OCI-LY3 (cell line): Measurements from ENCODE around the gene PCDHGB6.
"Not testable (repeated sequence)": the region's sequence is repeated elsewhere in the genome, so short reads cannot be mapped to it uniquely, and the experiment has no call there.

Experiments
- H2AFZ ChIP-seq: fragments of 200-600, 300-600 bp; shearing (Covaris generic); 2 replicates; pipeline ENCODE4 v1.6.0; 2014; ENCODE audit warnings: antibody characterized with exemption, low read depth, low read length
- H3K27ac ChIP-seq: fragments of 200-600, 300-600 bp; sonication (generic); 2 replicates; pipeline ENCODE4 v1.5.1; 2014; ENCODE audit warnings: mild to moderate bottlenecking, low read length, moderate library complexity, mixed read lengths
- H3K27me3 ChIP-seq: fragments of 200-600, 300-600 bp; sonication (generic); 2 replicates; pipeline ENCODE4 v1.6.1; 2014; ENCODE audit warnings: low read depth, low read length, mixed read lengths
- H3K36me3 ChIP-seq: fragments of 200-600, 300-600 bp; sonication (generic); replicated peaks from 2 replicates; pipeline ENCODE3; 2014; ENCODE audit warnings: low read depth, low read length, mixed read lengths
- H3K4me1 ChIP-seq: fragments of 300-600, 200-600 bp; sonication (generic); 2 replicates; pipeline ENCODE4 v1.6.1; 2014; ENCODE audit warnings: low read length, mixed read lengths
- H3K4me2 ChIP-seq: fragments of 200-600, 300-600 bp; sonication (generic); 2 replicates; pipeline ENCODE4 v1.6.1; 2014; ENCODE audit warnings: low read length, mixed read lengths
- H3K4me3 ChIP-seq: fragments of 300-600, 200-600 bp; sonication (generic); 2 replicates; pipeline ENCODE4 v1.5.1; 2014; ENCODE audit warnings: antibody characterized with exemption, mild to moderate bottlenecking, low read length, moderate library complexity
- H3K79me2 ChIP-seq: fragments of 300-600, 200-600 bp; shearing (Covaris generic); 2 replicates; pipeline ENCODE4 v1.6.1; 2014; ENCODE audit warnings: mild to moderate bottlenecking, low read length, mixed read lengths
- H3K9ac ChIP-seq: fragments of 300-600, 200-600 bp; shearing (Covaris generic); 2 replicates; pipeline ENCODE4 v1.6.0; 2014; ENCODE audit warnings: mild to moderate bottlenecking, low read length, moderate library complexity
- H3K9me3 ChIP-seq: fragments of 200-600, 300-600 bp; shearing (Covaris generic); 2 replicates; pipeline ENCODE4 v1.6.1; 2014; ENCODE audit warnings: low read length, mixed read lengths; ENCODE audit not compliant: insufficient read depth
- H4K20me1 ChIP-seq: fragments of 200-600, 300-600 bp; sonication (generic); 2 replicates; pipeline ENCODE4 v1.6.1; 2016; ENCODE audit warnings: low read length, mixed read lengths; ENCODE audit not compliant: insufficient read depth
- CTCF ChIP-seq: fragments of 200-600, 300-600 bp; sonication (generic); IDR thresholded peaks from 2 replicates; pipeline ENCODE4 v1.5.1; 2014; ENCODE audit warnings: antibody characterized with exemption, low read length, low read depth
- EZH2phosphoT487 ChIP-seq: fragments of 200-600 bp; shearing (Covaris generic); IDR thresholded peaks from 2 replicates; pipeline ENCODE4 v1.6.1; 2018; ENCODE audit warnings: antibody characterized with exemption, mixed run types, low read depth

The PCDHGB6 gene

DNA sequence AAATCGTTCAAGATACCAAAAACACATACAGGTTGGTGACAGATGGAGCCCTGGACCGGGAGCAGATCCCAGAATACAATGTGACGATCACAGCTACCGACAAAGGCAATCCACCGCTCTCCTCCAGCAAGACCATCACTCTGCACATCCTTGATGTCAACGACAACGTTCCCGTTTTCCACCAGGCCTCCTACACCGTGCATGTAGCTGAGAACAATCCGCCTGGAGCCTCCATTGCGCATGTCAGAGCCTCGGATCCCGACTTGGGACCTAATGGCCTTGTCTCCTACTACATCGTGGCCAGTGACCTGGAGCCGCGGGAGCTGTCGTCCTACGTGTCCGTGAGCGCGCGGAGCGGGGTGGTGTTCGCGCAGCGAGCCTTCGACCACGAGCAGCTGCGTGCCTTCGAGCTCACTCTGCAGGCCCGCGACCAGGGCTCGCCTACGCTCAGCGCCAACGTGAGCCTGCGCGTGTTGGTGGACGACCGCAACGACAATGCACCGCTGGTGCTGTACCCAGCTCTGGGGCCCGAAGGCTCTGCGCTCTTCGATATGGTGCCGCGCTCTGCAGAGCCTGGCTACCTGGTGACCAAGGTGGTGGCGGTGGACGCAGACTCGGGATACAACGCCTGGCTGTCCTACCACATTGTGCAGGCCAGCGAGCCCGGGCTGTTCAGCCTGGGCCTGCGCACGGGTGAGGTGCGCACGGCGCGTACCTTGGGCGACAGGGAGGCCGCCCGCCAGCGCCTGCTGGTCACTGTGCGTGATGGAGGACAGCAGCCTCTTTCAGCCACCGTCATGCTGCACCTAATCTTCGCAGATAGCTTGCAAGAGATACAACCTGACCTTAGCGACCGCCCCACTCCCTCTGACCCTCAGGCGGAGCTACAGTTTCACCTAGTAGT, 36.0 kb upstream of the PCDHGB6 start:
- TF ChIP-seq CTCF: no peak
- no peak for TF ChIP-seq EZH2phosphoT487
- no peaks in the 10 kb centered on the region for H3K4me1 ChIP-seq
- no peak overlapping the region for H3K27ac ChIP-seq
- no peaks in the 10 kb centered on the region for H3K27me3 ChIP-seq
- no peak overlapping the region for H2AFZ ChIP-seq
- H3K9ac ChIP-seq: no peak overlapping the region
- H3K4me3 ChIP-seq: no peak overlapping the region
- no peaks in the 10 kb centered on the region for H3K36me3 ChIP-seq
- no peaks in the 10 kb centered on the region for H3K9me3 ChIP-seq
- H3K79me2 ChIP-seq: no peaks in the 10 kb centered on the region
- H3K4me2 ChIP-seq: no peak overlapping the region
- H4K20me1 ChIP-seq: no peaks in the 10 kb centered on the region

DNA sequence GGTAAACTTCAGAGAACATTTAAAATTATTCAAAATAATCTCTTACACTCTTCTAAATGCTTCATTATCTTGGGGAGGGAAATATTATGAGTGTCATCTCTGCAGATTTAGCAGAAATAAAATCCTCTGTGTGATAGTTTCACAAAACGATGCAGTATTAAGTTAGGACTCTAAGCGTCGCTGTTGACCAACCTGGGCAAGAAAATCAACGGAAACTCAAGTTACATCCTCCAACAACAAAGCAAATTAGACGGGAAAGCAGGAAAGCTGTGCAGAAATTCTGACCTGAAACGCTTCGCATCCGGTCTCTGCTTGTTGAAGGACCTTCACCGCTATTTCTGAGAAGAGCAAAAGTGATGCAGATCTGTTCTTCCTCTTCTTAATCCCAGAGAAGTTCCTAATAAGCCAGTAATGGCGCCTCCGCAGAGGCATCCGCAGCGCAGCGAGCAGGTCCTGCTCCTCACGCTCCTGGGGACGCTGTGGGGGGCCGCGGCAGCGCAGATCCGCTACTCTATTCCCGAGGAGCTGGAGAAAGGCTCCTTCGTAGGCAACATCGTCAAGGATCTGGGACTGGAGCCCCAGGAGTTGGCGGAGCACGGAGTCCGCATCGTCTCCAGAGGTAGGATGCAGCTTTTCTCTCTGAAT, 34.0 kb upstream of the PCDHGB6 start, which contains the start of gene PCDHGA6:
TSS of gene PCDHGA6 (plus strand) at position 219 of the 645 bp plus-strand sequence. CDS start at position 412, 193 bp downstream.
- no peaks in the 10 kb centered on the region for H3K79me2 ChIP-seq
- H3K9ac ChIP-seq: no peak within 1 kb of the TSS
- no peak within 1 kb of the TSS for H3K27ac ChIP-seq
- no peaks in the 10 kb centered on the region for H3K9me3 ChIP-seq
- TF ChIP-seq CTCF (no peak), EZH2phosphoT487 (no peak)
- no peaks in the 10 kb centered on the region for H3K36me3 ChIP-seq
- no peaks in the 10 kb centered on the region for H4K20me1 ChIP-seq
- H3K4me3 ChIP-seq: no peak within 1 kb of the TSS
- no peak within 1 kb of the TSS for H2AFZ ChIP-seq
- H3K27me3 ChIP-seq: no peaks in the 10 kb centered on the region
- H3K4me2 ChIP-seq: no peak within 1 kb of the TSS
- no peaks in the 10 kb centered on the region for H3K4me1 ChIP-seq

DNA sequence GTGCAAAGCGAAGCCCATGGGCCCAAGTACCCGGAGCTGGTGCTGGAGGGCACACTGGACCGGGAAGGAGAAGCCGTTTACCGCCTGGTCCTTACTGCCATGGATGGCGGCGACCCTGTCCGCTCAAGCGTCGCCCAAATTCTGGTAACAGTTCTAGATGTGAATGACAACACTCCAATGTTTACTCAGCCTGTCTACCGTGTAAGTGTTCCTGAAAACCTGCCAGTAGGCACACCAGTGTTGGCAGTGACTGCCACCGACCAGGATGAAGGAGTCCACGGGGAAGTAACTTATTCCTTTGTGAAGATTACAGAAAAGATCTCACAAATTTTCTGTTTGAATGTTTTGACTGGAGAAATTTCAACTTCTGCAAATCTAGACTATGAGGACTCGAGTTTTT, 33.2 kb upstream of the PCDHGB6 start:
- H3K4me1 ChIP-seq: no peaks in the 10 kb centered on the region
- H2AFZ ChIP-seq: no peak overlapping the region
- no peak overlapping the region for H3K27ac ChIP-seq
- no peaks in the 10 kb centered on the region for H4K20me1 ChIP-seq
- no peaks in the 10 kb centered on the region for H3K27me3 ChIP-seq
- H3K36me3 ChIP-seq: no peaks in the 10 kb centered on the region
- no peaks in the 10 kb centered on the region for H3K9me3 ChIP-seq
- H3K9ac ChIP-seq: no peak overlapping the region
- no peaks in the 10 kb centered on the region for H3K79me2 ChIP-seq
- H3K4me3 ChIP-seq: no peak overlapping the region
- H3K4me2 ChIP-seq: no peak overlapping the region
- no peak for TF ChIP-seq CTCF
- TF ChIP-seq EZH2phosphoT487: no peak

DNA sequence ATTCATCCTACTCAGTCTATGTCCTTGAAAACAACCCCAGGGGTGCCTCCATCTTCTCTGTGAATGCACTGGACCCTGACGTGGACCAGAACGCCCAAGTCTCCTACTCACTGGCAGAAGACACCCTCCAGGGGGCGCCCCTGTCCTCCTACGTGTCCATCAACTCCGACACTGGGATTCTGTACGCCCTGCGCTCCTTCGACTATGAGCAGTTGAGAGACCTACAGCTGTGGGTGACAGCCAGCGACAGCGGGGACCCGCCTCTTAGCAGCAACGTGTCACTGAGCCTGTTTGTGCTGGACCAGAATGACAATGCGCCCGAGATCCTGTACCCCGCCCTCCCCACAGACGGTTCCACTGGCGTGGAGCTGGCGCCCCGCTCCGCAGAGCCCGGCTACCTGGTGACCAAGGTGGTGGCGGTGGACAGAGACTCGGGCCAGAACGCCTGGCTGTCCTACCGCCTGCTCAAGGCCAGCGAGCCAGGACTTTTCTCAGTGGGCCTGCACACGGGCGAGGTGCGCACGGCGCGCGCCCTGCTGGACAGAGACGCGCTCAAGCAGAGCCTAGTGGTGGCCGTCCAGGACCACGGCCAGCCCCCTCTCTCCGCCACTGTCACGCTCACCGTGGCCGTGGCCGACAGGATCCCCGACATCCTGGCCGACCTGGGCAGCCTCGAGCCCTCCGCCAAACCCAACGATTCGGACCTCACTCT, 32.2 kb upstream of the PCDHGB6 start:
- H3K79me2 ChIP-seq, H3K4me2 ChIP-seq, H3K9me3 ChIP-seq: not testable (repeated sequence)

More for the DNA sequence above, 32.2 kb upstream of the PCDHGB6 start:
- not testable (repeated sequence) for H4K20me1 ChIP-seq, H3K27ac ChIP-seq, H3K36me3 ChIP-seq, H2AFZ ChIP-seq, H3K9ac ChIP-seq, H3K4me1 ChIP-seq, H3K4me3 ChIP-seq, H3K27me3 ChIP-seq
